Measurements from ENCODE around the gene LDB2. TPM values are rescaled to one million over a fixed set of nuclear protein-coding genes. Genes with fewer than 3 reads are reported as not detected.

LDB2 gene
- total and polyA plus RNA-seq, 2 donors (not counting 3 experiments of a cell fraction or from before 2014, with no cell fraction given) = 127 to 223 TPM

DNA sequence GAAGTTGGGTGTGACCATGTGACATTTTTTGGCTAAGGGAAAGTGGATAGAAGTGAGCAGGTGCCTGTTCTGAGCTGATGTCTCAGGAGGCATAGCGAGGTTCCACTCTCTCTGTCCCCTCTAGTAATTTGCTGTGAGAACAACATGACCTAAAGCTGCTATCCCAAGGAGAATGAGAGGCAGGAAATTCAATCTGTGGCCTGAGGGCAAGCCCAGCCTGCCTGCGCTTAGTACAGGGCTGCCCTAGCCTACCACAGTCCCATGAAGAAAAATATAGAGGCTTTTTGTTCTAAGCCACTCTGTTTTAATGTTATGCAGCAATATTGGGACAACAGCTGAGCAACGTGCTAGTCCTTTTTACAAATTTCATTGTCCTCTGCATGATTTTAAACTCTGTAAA is 193.1 kb downstream of the LDB2 start:
- dilution Hi-C loops (cut with MboI; ENCODE audit: extremely low pct_ligation_motif_present, low sequenced_read_pairs) = no loop called here
- H3K4me2 ChIP-seq (ENCODE audit: insufficient read depth, low read length) = no peak overlapping the region
- ChIA-PET CTCF (interaction anchor here (0.6 kb wide), 1 partner anchor 187 kb away, joined by 3 read pairs; no protein-coding TSS in a partner anchor), POLR2A (no interaction called here)
- no peaks in the 10 kb centered on the region for H3K27me3 ChIP-seq (ENCODE audit: control insufficient read depth in 2 of 2, insufficient read depth in 2 of 2, low read length in 2 of 2)
- BruUV-seq (replicated peaks) = no TSS peak
- H3K9ac ChIP-seq (replicated peaks; ENCODE audit: extremely low read depth, insufficient read depth, low read length) = no peak overlapping the region
- no peaks in the 10 kb centered on the region for H3K9me1 ChIP-seq (replicated peaks; ENCODE audit: control insufficient read depth, extremely low read depth, insufficient read depth, low read length)
- H4K20me1 ChIP-seq (replicated peaks; ENCODE audit: control insufficient read depth, extremely low read depth, insufficient read depth, low read length) = peaks cover 2% of the 10 kb centered on the region
- peaks cover 0 to 2% of the 10 kb centered on the region in 2 experiments for H3K36me3 ChIP-seq (ENCODE audit: control insufficient read depth in 2 of 2, extremely low read depth in 1 of 2, insufficient read depth in 2 of 2, low read length in 2 of 2)
- TF ChIP-seq JUN (IDR thresholded peaks at IDR 0.05; ENCODE audit: borderline replicate concordance, insufficient read depth, insufficient read length, low read depth) (no peak), POLR2A (IDR thresholded peaks at IDR 0.05; ENCODE audit: low read depth, low read length) (no peak), FOS (IDR thresholded peaks at IDR 0.05; ENCODE audit: borderline replicate concordance, insufficient read depth, low read length) (no peak), GATA2 (IDR thresholded peaks at IDR 0.05; ENCODE audit: insufficient read depth, insufficient read length, low read depth, low read length) (no peak)
- TF ChIP-seq, protein P1, sequence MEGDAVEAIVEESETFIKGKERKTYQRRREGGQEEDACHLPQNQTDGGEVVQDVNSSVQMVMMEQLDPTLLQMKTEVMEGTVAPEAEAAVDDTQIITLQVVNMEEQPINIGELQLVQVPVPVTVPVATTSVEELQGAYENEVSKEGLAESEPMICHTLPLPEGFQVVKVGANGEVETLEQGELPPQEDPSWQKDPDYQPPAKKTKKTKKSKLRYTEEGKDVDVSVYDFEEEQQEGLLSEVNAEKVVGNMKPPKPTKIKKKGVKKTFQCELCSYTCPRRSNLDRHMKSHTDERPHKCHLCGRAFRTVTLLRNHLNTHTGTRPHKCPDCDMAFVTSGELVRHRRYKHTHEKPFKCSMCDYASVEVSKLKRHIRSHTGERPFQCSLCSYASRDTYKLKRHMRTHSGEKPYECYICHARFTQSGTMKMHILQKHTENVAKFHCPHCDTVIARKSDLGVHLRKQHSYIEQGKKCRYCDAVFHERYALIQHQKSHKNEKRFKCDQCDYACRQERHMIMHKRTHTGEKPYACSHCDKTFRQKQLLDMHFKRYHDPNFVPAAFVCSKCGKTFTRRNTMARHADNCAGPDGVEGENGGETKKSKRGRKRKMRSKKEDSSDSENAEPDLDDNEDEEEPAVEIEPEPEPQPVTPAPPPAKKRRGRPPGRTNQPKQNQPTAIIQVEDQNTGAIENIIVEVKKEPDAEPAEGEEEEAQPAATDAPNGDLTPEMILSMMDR (IDR thresholded peaks at IDR 0.05; ENCODE audit: extremely low read depth in 1 of 2, insufficient read depth in 1 of 2, low read depth in 1 of 2, low read length in 2 of 2) = no peak
- no peaks in the 10 kb centered on the region for H3K4me1 ChIP-seq (ENCODE audit: control insufficient read depth, extremely low read depth, insufficient read depth, low read length)
- intact Hi-C loops (cut with micrococcal nuclease) = no loop called here
- H3K4me3 ChIP-seq (replicated peaks in 1 of 3; ENCODE audit: insufficient read depth in 1 of 3, low read depth in 1 of 3, low read length in 3 of 3) = no peak overlapping the region
- H3K9me3 ChIP-seq (replicated peaks; ENCODE audit: control insufficient read depth, insufficient read depth, low read length) = no peaks in the 10 kb centered on the region
- H3K27ac ChIP-seq (ENCODE audit: insufficient read depth, low read depth, low read length) = no peak overlapping the region
- no peaks in the 10 kb centered on the region for H3K79me2 ChIP-seq (ENCODE audit: control insufficient read depth, insufficient read depth, low read length)
- DNase-seq (ENCODE audit: low read depth, low spot score) = no peak
- no peak for FAIRE-seq
- no peak overlapping the region for H2AFZ ChIP-seq (ENCODE audit: low read depth, low read length)

DNA sequence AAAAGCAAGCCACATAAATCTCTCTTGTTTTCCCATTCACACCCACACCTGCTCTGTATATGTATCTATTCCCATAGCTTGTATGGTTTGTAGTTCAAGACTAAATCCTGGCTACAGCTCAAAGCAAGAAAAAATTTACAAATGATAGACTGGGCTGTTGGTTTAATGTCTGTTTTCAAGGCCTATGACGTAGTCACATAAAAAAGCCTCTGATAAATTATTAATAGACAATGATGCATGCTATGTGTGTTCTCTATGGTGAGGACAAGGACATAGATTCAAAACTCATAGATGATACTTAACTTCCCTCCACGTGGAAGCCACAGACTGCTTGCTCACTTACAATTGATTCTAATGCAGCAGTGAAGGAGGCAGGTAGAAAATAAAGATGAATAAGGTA is 194.0 kb downstream of the LDB2 start:
- Histone ChIP-seq H3K9me3 (replicated peaks; ENCODE audit: control insufficient read depth, insufficient read depth, low read length) (no peaks in the 10 kb centered on the region), H3K4me3 (replicated peaks in 1 of 3; ENCODE audit: insufficient read depth in 1 of 3, low read depth in 1 of 3, low read length in 3 of 3) (no peak overlapping the region), H3K79me2 (ENCODE audit: control insufficient read depth, insufficient read depth, low read length) (no peaks in the 10 kb centered on the region), H3K9ac (replicated peaks; ENCODE audit: extremely low read depth, insufficient read depth, low read length) (no peak overlapping the region), H4K20me1 (replicated peaks; ENCODE audit: control insufficient read depth, extremely low read depth, insufficient read depth, low read length) (peaks cover 2% of the 10 kb centered on the region), H3K36me3 (ENCODE audit: control insufficient read depth in 2 of 2, extremely low read depth in 1 of 2, insufficient read depth in 2 of 2, low read length in 2 of 2) (peaks cover 0 to 2% of the 10 kb centered on the region in 2 experiments), H3K4me2 (ENCODE audit: insufficient read depth, low read length) (no peak overlapping the region), H3K27me3 (ENCODE audit: control insufficient read depth in 2 of 2, insufficient read depth in 2 of 2, low read length in 2 of 2) (no peaks in the 10 kb centered on the region), H3K27ac (ENCODE audit: insufficient read depth, low read depth, low read length) (no peak overlapping the region), H2AFZ (ENCODE audit: low read depth, low read length) (no peak overlapping the region), H3K9me1 (replicated peaks; ENCODE audit: control insufficient read depth, extremely low read depth, insufficient read depth, low read length) (no peaks in the 10 kb centered on the region), H3K4me1 (ENCODE audit: control insufficient read depth, extremely low read depth, insufficient read depth, low read length) (no peaks in the 10 kb centered on the region)
- DNase-seq (ENCODE audit: low read depth, low spot score) = no peak
- dilution Hi-C loops (cut with MboI; ENCODE audit: extremely low pct_ligation_motif_present, low sequenced_read_pairs) = no loop called here
- FAIRE-seq = no peak
- ChIA-PET POLR2A (no interaction called here), CTCF (interaction anchor here (1.7 kb wide), 1 partner anchor 75 kb away, joined by 4 read pairs; no protein-coding TSS in a partner anchor)
- no TSS peak for BruUV-seq (replicated peaks)
- TF ChIP-seq GATA2 (IDR thresholded peaks at IDR 0.05; ENCODE audit: insufficient read depth, insufficient read length, low read depth, low read length) (no peak), MYC (IDR thresholded peaks at IDR 0.05; ENCODE audit: low read depth, low read length) (no peak), FOS (IDR thresholded peaks at IDR 0.05; ENCODE audit: borderline replicate concordance, insufficient read depth, low read length) (no peak)
- TF ChIP-seq, protein P2, sequence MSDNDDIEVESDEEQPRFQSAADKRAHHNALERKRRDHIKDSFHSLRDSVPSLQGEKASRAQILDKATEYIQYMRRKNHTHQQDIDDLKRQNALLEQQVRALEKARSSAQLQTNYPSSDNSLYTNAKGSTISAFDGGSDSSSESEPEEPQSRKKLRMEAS (IDR thresholded peaks at IDR 0.05; ENCODE audit: insufficient read depth, insufficient read length) = no peak
- TF ChIP-seq, protein P1 (IDR thresholded peaks at IDR 0.05; ENCODE audit: extremely low read depth in 1 of 2, insufficient read depth in 1 of 2, low read depth in 1 of 2, low read length in 2 of 2) = no peak
- intact Hi-C loops (cut with micrococcal nuclease) = no loop called here
